DMS114 treated with DMSO at 0.1 percent for 48 hours (cell line): ENCODE data around the gene TLX1.

Source experiments
- DNase-seq: peaks from one replicate; lab custom pipeline; 2025; ENCODE audit not compliant: unreplicated experiment; lab: John Stamatoyannopoulos, UW

Gene TLX1

GRCh38 chr10:101130984-101131961 lies at the start of gene TLX1:
Gene TLX1 (plus strand): TSS chr10:101131300. CDS start chr10:101131542, 242 bp downstream.
- no peak for DNase-seq

DNA sequence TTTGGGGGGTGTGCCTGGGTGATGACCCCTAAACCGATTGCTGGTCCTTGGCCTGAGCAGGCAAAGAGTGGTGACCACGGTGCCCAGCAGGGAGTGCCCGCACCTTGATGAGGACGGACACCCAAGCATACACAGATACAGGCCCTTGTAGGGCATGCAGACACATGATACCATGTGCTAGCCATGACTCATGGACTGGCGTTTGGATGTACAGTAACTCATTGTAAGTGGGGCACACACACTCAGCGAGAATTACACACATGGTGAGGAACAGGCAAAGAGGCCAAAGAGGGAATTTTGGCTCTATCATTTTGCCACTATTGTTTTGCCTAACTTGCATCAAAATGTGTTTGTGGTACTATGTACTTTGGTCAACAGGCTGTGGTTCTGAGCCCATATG lies 45.3 kb upstream of the TLX1 start:
- no peak for DNase-seq

GRCh38 chr10:101087376-101087775 lies 43.7 kb upstream of the TLX1 start:
- no peak for DNase-seq

DNA sequence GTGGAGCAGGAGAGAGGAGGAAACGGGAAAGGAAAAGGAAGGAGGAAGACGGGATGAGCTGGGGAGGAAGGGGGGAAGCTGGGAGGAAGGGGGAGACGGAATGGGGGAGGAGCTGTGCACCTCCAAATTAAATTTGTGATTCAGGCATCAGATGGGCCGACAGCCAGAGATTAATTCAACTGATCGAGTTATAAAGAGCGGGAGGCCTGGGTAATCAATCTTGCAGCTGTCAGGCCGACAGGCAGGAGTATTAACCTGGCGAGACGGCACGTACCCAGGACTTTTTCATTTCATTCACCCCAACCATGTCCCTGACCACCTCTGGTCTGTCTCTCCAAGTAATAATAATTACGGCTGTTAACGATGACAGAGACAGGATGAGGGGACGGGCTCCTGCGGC lies 43.1 kb upstream of the TLX1 start:
- no peak for DNase-seq

DNA sequence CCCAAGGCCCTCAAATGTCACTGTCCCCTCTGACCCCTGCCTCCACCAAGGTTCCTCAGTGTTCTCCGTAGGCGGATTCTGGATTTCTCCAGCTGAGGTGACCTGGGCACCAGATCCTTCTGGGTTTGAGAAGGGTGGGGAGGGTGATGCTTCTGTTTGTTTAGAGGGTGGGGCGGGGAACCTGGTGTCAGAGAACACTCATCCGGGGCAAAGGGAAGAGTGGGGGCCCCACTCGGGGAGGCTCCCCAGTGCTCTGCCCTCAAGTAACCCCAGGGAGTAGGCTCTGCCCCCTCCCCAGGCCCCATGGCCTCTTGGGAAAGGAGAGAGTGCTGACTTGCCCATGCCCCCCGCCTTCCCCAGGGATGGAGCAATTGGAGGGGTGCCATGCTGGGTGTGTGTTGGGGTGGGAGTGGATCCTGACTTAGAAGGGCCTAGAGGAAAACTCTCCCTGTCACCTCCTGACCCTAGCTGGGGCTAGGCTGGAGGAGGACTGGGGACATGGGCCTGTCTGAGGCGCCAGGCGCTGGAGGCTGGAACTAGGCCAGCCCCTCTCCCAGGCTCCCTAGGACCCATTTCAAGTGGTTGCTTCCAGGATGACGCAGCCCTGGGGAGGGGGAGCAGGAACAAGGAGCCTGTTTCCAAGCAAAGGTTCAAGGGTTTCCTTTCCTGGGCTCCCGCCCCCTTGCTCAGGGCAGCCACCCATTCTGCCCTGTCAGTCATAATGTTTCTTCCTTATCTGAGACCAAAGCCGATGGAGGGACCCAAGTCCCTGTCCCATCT lies 41.4 kb upstream of the TLX1 start:
- DNase-seq = no peak

DNA sequence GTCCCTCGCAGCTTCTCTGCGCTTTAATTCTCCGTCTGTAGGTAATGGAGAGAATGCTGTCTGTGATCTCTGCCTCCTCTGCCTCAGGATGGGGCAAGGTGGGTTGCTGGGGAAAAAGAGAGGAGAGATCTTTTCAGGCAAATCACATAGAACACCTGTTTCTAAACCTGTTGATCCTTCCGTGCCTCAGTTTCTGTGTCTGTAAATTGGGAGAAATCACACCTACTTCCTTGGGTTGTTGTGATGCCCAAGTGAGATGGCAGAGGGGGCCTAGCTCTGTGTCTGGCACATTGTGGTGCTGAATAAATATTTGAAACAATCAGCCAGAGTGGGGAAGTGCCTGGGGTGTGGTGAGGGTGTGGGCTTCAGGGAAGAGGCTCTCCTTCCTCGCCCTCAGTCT lies 40.5 kb upstream of the TLX1 start:
- no peak for DNase-seq

GRCh38 chr10:101091546-101092290 lies 39.4 kb upstream of the TLX1 start:
- no peak for DNase-seq

GRCh38 chr10:101092881-101093354 lies 38.2 kb upstream of the TLX1 start:
- DNase-seq = no peak

DNA sequence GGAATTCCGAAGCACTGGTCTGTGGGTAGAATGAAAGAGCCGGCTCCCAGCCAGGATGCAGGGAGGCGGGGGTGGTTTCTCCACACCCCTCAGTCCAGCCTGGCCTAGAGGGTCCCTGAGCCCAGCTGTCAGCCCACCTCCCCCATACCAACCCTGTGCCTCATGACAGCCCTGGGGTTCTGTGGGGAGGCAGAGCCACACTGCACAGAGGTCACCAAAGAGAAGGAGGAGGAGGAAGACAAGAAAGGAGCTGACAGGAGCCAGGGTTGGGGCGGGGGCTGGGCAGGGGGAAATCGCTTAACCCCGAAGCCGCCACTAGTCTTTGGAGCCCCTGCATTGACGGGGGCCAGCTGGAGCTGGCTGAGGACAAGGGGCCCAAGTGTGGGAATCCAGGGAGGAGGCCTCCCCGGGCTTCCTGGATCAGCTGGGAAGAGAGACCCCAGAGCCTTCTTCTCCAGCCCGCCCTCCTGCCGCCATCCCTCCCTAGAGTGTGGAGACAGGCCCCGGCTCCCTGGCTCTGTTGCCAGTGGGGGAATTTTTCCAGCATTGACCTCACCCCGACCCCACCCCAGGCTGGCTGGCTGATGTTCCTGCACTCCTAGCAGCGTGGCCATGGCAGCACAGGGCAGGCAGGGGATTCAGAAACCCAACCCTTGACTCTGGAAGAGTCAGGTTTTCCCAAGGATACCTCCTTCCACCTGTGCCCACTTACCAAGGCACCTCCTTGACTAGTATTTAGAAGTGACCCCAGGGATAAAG lies 36.8 kb upstream of the TLX1 start:
- DNase-seq = no peak

DNA sequence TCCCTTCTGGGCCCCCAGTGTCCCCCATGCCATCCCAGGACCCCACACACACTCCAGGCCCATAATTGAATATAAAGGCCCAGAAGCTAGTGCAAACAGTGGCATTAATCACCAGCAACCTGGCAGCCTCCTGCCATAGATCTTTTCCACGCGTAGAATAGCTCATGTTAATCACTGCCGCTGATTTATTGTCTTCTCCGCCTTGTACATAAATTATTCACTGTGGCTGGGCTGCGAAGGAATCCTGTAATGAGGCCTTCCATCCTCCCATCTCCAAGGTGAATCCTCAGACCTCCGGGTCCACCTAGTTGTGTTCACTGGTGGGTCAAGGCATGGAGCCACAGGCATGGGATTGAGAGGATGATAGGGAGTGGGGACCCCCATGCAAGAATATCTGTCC lies 36.1 kb upstream of the TLX1 start:
- no peak for DNase-seq

DNA sequence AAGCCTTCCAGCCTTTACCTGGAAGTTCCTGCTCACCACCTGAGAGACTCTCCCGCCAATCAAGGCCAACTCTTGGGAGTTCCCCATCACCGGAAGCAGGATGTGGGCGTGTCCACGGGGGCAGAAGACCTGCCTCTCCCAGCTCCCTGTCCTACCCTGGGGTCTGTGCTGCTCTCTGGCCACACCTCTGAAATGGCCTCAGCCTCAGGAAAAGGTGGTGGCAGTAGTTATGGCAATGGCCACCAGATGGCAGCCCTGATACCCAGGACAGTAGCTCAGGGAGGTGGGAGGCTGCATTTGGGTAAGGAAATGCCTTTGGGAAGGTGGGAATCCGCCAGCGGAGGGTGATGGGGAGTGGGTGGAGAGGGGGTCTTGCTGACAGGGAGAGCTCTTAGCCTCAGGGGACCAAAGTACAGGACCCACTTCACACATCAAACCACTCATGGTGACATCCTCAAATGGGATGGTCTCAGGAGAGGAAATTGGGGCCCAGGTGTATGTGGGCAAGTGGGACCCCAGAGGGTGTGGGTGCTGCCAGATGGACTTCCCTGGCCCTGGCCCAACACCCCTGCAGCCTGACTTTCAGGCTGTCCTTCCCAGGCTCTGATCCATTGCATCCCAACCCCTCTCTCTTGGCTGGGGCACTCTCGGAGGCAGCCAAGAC lies 35.4 kb upstream of the TLX1 start:
- DNase-seq = peak; percentile 80

- no peak for DNase-seq
Observed at GRCh38 chr10:101096378-101096777, 34.7 kb upstream of the TLX1 start.

DNA sequence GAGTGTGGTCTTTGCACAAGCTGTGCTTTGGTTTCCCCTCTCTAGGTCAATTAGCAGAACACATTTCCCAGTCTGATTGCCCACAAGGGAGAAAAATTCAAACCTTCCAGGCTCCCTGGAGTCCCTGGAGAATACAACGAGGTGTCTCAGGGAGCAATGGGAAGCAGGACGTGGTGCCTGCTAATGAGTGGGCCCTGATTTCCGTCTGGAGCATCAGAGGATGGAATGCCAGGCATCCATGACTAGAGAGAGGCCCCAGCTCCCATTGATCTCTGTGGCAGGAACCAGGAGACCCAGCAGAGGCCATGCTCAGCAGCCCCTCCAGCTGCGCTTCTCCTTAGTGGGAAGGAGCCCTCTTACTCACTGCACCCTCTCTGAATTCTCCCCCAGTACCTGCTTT lies 33.2 kb upstream of the TLX1 start:
- no peak for DNase-seq

DNA sequence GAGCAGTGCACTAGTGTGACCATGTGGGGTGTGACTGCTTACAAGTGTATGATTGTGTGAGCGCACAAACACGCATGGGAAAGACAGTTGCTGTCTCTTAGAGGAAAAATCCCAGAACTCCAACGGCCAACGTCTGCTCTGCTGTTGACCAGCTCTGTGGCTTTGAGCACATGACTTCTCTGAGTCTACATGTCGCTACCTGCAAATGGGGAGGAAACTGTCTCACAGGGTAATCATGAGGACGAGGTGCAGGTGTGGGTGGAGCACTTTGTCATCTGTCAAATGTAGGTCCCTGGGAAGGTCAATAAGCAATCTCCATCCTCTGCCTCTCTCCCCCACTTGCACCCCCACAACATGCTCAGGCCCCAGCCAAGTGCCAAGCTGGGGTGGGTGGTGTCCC lies 31.2 kb upstream of the TLX1 start:
- DNase-seq = no peak

GRCh38 chr10:101101372-101101881 lies 29.7 kb upstream of the TLX1 start:
- DNase-seq = no peak

DNA sequence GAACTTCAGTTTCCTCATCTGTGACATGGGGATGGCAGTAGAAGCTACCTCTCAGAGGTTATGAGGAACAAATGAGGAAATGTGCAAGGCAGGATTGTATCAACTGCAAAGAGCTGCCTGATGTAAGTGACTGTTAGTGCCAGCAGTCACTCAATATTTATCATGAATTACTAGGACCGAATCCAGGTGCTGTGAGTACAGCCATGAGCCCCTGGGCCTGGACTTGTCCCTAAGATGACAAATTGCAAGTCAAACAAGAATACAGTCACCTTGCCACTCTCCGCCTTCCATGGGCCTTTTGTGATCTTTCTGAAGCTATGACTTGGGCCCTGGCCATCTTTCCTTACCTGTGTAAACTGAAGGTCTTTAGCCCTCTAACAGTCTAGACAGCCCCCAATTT lies 27.7 kb upstream of the TLX1 start:
- no peak for DNase-seq

DNA sequence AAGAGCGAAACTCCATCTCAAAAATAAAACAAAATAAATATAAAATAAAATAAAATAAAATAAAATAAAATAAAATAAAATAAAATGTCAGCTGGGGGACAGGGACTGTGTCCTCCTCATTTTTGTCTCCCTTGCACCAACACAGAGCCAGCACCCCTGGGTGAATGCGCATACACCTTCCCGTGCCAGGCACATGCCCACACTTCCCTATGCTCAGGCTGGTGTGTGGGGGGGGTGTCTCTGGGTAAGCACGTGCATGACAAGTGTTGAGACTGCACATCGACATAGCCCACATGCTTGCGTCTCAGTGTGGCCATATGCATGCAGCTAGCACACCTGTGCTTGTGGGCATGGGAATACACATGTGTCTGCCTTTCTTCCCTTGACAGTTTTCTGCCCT lies 24.7 kb upstream of the TLX1 start:
- DNase-seq = no peak

DNA sequence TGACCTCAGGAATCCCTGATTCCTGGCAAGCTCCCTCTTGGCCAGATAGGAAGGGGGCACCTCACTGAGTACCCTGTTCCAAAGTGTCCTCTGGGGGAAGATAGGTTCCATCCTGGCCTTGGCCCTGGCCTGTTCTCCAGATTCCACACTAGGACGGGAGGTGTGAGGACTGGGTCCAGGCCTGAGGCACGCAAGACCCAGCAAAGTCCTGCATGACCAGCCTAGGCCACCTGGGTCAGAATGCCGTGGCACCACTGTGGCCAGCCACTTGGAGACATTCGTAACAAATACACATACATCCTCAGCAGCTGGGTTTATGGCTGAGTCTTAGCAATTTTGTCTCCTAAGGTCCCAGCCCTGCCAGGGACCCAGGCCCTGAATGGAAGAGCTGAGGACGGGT lies 23.3 kb upstream of the TLX1 start:
- DNase-seq = no peak

GRCh38 chr10:101110856-101111523 lies 20.1 kb upstream of the TLX1 start:
- no peak for DNase-seq
